Astrocyte of the cerebellum (primary cell): ENCODE measurements around the gene PIK3CD.

Experiments used
- DNase-seq: peaks from one replicate; pipeline ENCODE4 v3.0.0-alpha.2; 2011; ENCODE audit warnings: low read depth
- H3K4me3 ChIP-seq: 2 replicates; pipeline ENCODE4 v1.5.1; 2011; ENCODE audit warnings: mild to moderate bottlenecking, low read depth, low read length, moderate library complexity
- CTCF ChIP-seq: IDR thresholded peaks from 2 replicates; pipeline ENCODE4 v1.5.1; 2012; ENCODE audit warnings: low read length, low read depth, moderate library complexity, mild to moderate bottlenecking; ENCODE audit errors: missing control alignments
- in situ Hi-C: cut with HindIII; loops from 2 replicates; pipeline ENCODE4 v1.10.0; 2017; ENCODE audit warnings: low sequenced_read_pairs

The PIK3CD gene

GRCh38 chr1:9687120-9687873 lies 35.8 kb downstream of the PIK3CD start:
- no peak for DNase-seq
- TF ChIP-seq CTCF: peak; percentile 29
- peak overlapping the region; percentile 64 for H3K4me3 ChIP-seq
- in situ Hi-C loops: no loop called here

- in situ Hi-C loops: no loop called here
- DNase-seq: no peak
- H3K4me3 ChIP-seq: peak overlapping the region; percentile 64
- TF ChIP-seq CTCF: no peak
Measured at GRCh38 chr1:9687874-9688582, 36.5 kb downstream of the PIK3CD start.

- no peak for DNase-seq
- TF ChIP-seq CTCF: no peak
- H3K4me3 ChIP-seq: peak overlapping the region; percentile 64
- in situ Hi-C loops: no loop called here
Measured at GRCh38 chr1:9688599-9688998, 37.1 kb downstream of the PIK3CD start.

- DNase-seq: no peak
- no peak for TF ChIP-seq CTCF
- peak overlapping the region; percentile 64 for H3K4me3 ChIP-seq
- in situ Hi-C loops: no loop called here
Measured at GRCh38 chr1:9689011-9689706, 37.6 kb downstream of the PIK3CD start.

GRCh38 chr1:9689971-9690381 lies 38.4 kb downstream of the PIK3CD start:
- TF ChIP-seq CTCF: no peak
- peak overlapping the region; percentile 64 for H3K4me3 ChIP-seq
- DNase-seq: no peak
- in situ Hi-C loops: no loop called here

- no peak for DNase-seq
- TF ChIP-seq CTCF: no peak
- H3K4me3 ChIP-seq: peak overlapping the region; percentile 64
- in situ Hi-C loops: no loop called here
Measured at GRCh38 chr1:9690440-9691107, 39.0 kb downstream of the PIK3CD start.
